Smooth muscle cell (in vitro differentiated cells): ENCODE measurements around the gene TRPC4AP. TPM values are rescaled to one million over a fixed set of nuclear protein-coding genes. Genes with fewer than 3 reads are reported as not detected.

Source experiments
- DNase-seq: peaks from one replicate; lab custom pipeline; 2025; ENCODE audit not compliant: unreplicated experiment; lab: John Stamatoyannopoulos, UW
- H2AFZ ChIP-seq: fragments of 200-600 bp; sonication (generic); 2 replicates; pipeline ENCODE4 v1.6.0; 2016; ENCODE audit warnings: antibody characterized with exemption, low read depth, mild to moderate bottlenecking
- H3F3A ChIP-seq: fragments of 200-600 bp; sonication (generic); 2 replicates; pipeline ENCODE4 v1.6.0; 2017; ENCODE audit warnings: antibody characterized with exemption, low read depth
- H3K27ac ChIP-seq: fragments of 200-600 bp; sonication (generic); 2 replicates; pipeline ENCODE4 v1.5.1; 2016; ENCODE audit warnings: low read depth, mild to moderate bottlenecking
- H3K27me3 ChIP-seq: fragments of 200-600 bp; sonication (generic); 2 replicates; pipeline ENCODE4 v1.6.1; 2016; ENCODE audit warnings: low read depth, mild to moderate bottlenecking
- H3K36me3 ChIP-seq: fragments of 200-600 bp; sonication (generic); 2 replicates; pipeline ENCODE4 v1.5.1; 2016; ENCODE audit warnings: low read depth
- H3K4me1 ChIP-seq: fragments of 200-600 bp; sonication (generic); 2 replicates; pipeline ENCODE4 v1.5.1; 2016; ENCODE audit warnings: low read depth
- H3K4me2 ChIP-seq: fragments of 200-600 bp; sonication (generic); 2 replicates; pipeline ENCODE4 v1.6.0; 2016; ENCODE audit warnings: mild to moderate bottlenecking
- H3K4me3 ChIP-seq: fragments of 200-600 bp; sonication (generic); 2 replicates; pipeline ENCODE4 v1.5.1; 2016; ENCODE audit warnings: mild to moderate bottlenecking
- H3K79me2 ChIP-seq: fragments of 200-600 bp; sonication (generic); 2 replicates; pipeline ENCODE4 v1.6.0; 2016; ENCODE audit warnings: low read depth, mild to moderate bottlenecking
- H3K9ac ChIP-seq: fragments of 200-600 bp; sonication (generic); 2 replicates; pipeline ENCODE4 v1.6.0; 2016; ENCODE audit warnings: low read depth
- H3K9me3 ChIP-seq: fragments of 200-600 bp; sonication (generic); replicated peaks from 2 replicates; pipeline ENCODE4 v1.5.1; 2016; ENCODE audit warnings: low read depth
- H4K20me1 ChIP-seq: fragments of 200-600 bp; sonication (generic); 2 replicates; pipeline ENCODE4 v1.6.0; 2016; ENCODE audit warnings: low read depth
- WGBS: methylation state at CpG from one replicate; pipeline ENCODE4 v1.1.7; 2016; ENCODE audit warnings: low lambda C conversion rate; 5-methylcytosine and 5-hydroxymethylcytosine counted together
- polyA plus RNA-seq: library from polyadenylated mRNA; unstranded; fragments of >200 nt; fragmentation: Nextera tagmentation; extraction: Ambion mirVana; gene quantifications from 2 replicates; pipeline ENCODE4 v1.2.1, GENCODE V29; 2016
- total RNA-seq: library from RNA; depleted of rRNA; stranded (reverse); fragments of >200 nt; gene quantifications from 2 replicates; pipeline ENCODE4 v1.2.3, GENCODE V29; 2014
- TF ChIP-seq, protein P1 (sequence below): fragments of 200-600 bp; sonication (generic); IDR thresholded peaks from 2 replicates; pipeline ENCODE4 v1.5.1; 2017; ENCODE audit warnings: borderline replicate concordance, mild to moderate bottlenecking, antibody characterized with exemption; ENCODE audit not compliant: insufficient read depth, poor library complexity, severe bottlenecking

Gene TRPC4AP
- total and polyA plus RNA-seq, 2 experiments from 2014 or later, result 77.3 to 95.4 TPM

- no peaks in the 10 kb centered on the region for H3K27me3 ChIP-seq
- H4K20me1 ChIP-seq, result no peaks in the 10 kb centered on the region
- no peak overlapping the region for H3K9ac ChIP-seq
- no peaks in the 10 kb centered on the region for H3K79me2 ChIP-seq
- H2AFZ ChIP-seq, result no peak overlapping the region
- DNase-seq, result no peak
- no peaks in the 10 kb centered on the region for H3K4me1 ChIP-seq
- no peak overlapping the region for H3K4me2 ChIP-seq
- no peaks in the 10 kb centered on the region for H3F3A ChIP-seq
- H3K27ac ChIP-seq, result no peak overlapping the region
- no peak overlapping the region for H3K4me3 ChIP-seq
- TF ChIP-seq, protein P1, sequence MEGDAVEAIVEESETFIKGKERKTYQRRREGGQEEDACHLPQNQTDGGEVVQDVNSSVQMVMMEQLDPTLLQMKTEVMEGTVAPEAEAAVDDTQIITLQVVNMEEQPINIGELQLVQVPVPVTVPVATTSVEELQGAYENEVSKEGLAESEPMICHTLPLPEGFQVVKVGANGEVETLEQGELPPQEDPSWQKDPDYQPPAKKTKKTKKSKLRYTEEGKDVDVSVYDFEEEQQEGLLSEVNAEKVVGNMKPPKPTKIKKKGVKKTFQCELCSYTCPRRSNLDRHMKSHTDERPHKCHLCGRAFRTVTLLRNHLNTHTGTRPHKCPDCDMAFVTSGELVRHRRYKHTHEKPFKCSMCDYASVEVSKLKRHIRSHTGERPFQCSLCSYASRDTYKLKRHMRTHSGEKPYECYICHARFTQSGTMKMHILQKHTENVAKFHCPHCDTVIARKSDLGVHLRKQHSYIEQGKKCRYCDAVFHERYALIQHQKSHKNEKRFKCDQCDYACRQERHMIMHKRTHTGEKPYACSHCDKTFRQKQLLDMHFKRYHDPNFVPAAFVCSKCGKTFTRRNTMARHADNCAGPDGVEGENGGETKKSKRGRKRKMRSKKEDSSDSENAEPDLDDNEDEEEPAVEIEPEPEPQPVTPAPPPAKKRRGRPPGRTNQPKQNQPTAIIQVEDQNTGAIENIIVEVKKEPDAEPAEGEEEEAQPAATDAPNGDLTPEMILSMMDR, result no peak
- H3K36me3 ChIP-seq, result peaks cover 8% of the 10 kb centered on the region
- no peaks in the 10 kb centered on the region for H3K9me3 ChIP-seq
- WGBS, result 95% methylated on average over 2 of the region's 2 CpGs
Observed at GRCh38 chr20:35129647-35130069, 37.1 kb upstream of the TRPC4AP start.

GRCh38 chr20:35125753-35126152 is 33.1 kb upstream of the TRPC4AP start:
- Histone ChIP-seq H3K4me1 (no peaks in the 10 kb centered on the region), H3K4me2 (no peak overlapping the region), H3K27me3 (no peaks in the 10 kb centered on the region), H3K9ac (no peak overlapping the region), H3K36me3 (peaks cover 3% of the 10 kb centered on the region), H3K9me3 (no peaks in the 10 kb centered on the region), H4K20me1 (no peaks in the 10 kb centered on the region), H3F3A (no peaks in the 10 kb centered on the region), H2AFZ (no peak overlapping the region), H3K79me2 (no peaks in the 10 kb centered on the region), H3K4me3 (no peak overlapping the region), H3K27ac (no peak overlapping the region)
- TF ChIP-seq, protein P1, result no peak
- WGBS, result 96% methylated on average over 5 of the region's 5 CpGs
- DNase-seq, result no peak

DNA sequence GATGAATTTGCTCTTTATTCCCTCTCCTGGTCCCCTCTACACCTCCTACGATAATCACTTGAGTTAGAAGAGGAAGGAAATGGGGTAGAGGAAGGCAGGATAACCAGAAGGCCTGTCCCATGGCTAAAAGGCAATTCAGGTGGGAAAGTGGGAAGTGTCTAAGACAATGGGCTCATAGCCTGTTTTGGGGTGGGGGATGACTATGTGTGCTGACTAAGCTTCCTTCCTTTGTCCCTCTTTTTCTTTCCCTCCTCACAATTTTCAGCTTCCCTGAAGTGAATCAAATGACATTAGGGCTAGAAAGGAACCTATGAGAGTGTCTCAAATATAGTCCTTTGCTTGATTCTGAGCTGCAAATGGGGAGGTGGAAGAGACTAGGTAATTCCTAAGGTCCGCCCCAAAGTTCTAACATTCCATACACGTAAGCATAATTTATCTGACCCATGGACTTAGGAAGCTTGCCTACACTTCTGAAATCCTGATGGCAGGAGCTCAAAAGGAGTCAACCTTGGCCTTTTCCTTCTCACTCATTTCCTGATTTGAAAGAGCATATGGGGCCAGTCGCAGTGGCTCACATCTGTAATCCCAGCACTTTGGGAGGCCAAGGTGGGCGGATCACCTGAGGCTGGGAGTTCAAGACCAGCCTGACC is 30.3 kb upstream of the TRPC4AP start:
- Histone ChIP-seq H4K20me1 (no peaks in the 10 kb centered on the region), H3K27me3 (no peaks in the 10 kb centered on the region), H3K27ac (no peak overlapping the region), H2AFZ (no peak overlapping the region), H3K79me2 (no peaks in the 10 kb centered on the region), H3K9me3 (no peaks in the 10 kb centered on the region), H3K9ac (no peak overlapping the region), H3K4me2 (no peak overlapping the region), H3F3A (no peaks in the 10 kb centered on the region), H3K36me3 (peaks cover 3% of the 10 kb centered on the region), H3K4me1 (no peaks in the 10 kb centered on the region), H3K4me3 (no peak overlapping the region)
- WGBS, result 96% methylated on average over 5 of the region's 5 CpGs
- DNase-seq, result no peak
- TF ChIP-seq, protein P1, result no peak

GRCh38 chr20:35121186-35121585 is 28.6 kb upstream of the TRPC4AP start:
- Histone ChIP-seq H3K27me3 (no peaks in the 10 kb centered on the region), H3K36me3 (peaks cover 3% of the 10 kb centered on the region), H3K9me3 (no peaks in the 10 kb centered on the region), H3K4me2 (no peak overlapping the region), H3K9ac (no peak overlapping the region), H3K4me1 (no peaks in the 10 kb centered on the region), H3F3A (no peaks in the 10 kb centered on the region), H4K20me1 (no peaks in the 10 kb centered on the region), H3K4me3 (no peak overlapping the region), H2AFZ (no peak overlapping the region), H3K27ac (no peak overlapping the region), H3K79me2 (no peaks in the 10 kb centered on the region)
- TF ChIP-seq, protein P1, result no peak
- 92% methylated on average over 7 of the region's 7 CpGs for WGBS
- no peak for DNase-seq
